ENCODE results near the gene PRR16.

GRCh38 chr5:120545007-120545406 is 80.9 kb downstream of the PRR16 start:
- TF ChIP-seq CTCF (IDR thresholded peaks at IDR 0.05) (no peak), CHD2 (IDR thresholded peaks at IDR 0.05; ENCODE audit: low read length, partially characterized antibody) (no peak), CEBPB (IDR thresholded peaks at IDR 0.05) (no peak), EP300 (IDR thresholded peaks at IDR 0.05) (no peak), RNF2 (IDR thresholded peaks at IDR 0.05; ENCODE audit: borderline replicate concordance, low read depth) (no peak)
